GM21526 (cell line): ENCODE data around the gene SNX30.

Experiments
- ATAC-seq: cut with Tn5 transposase; IDR thresholded peaks from one replicate; pipeline ENCODE4 v1.9.1; 2021; ENCODE audit warnings: moderate library complexity; ENCODE audit not compliant: unreplicated experiment, low FRiP score

SNX30 gene

DNA sequence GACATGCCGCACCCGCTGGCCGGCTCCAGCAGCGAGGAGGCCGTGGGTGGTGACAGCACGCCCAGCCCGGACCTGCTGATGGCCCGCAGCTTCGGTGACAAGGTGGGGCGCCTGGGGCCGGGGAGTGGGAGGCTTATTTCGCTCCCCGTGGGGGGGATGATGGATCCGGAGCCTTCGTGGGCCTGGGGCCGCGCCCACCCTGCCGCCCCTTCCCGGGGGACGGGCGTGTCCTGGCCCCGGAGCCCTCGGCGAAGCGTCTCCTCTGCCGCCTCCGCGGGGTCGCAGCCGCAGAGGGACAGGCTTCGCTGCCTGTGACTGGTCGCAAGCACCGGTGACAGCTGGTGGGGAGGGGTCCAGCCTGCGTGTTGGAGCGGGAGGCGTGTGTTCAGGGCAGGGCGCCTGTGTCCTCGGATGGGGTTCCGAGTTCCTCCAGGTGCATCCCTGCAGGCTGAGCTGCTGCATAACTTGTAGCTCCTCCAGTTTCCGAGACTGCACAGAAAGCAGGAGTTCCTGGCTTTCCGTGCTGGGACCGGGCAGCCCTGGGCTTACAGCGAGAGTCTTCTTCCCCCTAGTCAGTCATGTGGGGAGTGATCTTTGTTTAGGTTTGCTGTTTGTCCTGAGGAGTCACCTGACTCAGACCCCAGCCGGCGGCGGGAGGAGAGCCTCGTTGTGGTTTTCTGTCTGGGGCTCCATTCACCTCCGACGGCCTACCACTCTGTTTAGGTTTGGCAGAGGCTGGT, 666 bp downstream of the SNX30 start:
- peak; percentile 40 for ATAC-seq

GRCh38 chr9:112752334-112753125, 2.0 kb downstream of the SNX30 start:
- ATAC-seq: no peak

DNA sequence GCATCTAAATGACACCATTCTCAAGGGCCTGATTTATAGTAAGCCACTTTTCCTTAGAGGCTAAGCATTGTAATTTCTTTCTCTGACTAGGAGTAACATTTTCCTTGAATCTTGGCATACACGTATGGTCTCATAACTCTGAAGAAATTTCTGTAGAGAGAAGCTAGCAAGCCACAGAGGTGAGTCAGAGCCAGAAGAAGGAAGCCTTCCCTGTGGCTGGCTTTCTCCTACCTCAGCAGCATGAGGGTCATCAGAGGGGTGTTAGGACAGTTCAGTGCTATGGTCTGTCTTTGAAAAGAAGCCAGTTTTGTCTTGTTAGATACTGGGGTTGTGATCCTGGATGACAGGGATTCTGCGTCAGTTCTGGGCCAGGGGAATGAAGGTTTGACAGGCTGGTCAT, 3.2 kb downstream of the SNX30 start:
- ATAC-seq: no peak

GRCh38 chr9:112754578-112754977, 4.0 kb downstream of the SNX30 start:
- ATAC-seq: no peak

DNA sequence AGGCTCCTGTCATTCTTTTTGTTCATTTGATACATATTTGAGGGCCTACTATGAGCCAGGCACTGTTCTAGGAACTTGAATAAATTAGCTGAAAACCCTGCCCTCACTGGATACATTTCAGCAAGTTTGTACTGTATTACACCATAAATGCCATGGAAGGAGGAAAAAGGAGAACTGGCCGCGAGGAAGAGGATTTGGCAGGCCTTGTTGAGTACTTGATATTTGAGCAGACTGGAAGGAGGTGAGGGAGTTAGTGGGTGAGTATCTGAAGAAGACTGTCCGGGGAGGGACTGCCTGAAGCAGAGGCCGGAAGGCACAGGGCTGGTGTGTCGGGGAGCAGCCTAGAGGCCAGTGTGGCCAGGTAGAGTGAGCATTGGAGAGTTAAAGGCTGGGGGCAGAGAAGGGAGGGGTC, 4.5 kb downstream of the SNX30 start:
- ATAC-seq: no peak

DNA sequence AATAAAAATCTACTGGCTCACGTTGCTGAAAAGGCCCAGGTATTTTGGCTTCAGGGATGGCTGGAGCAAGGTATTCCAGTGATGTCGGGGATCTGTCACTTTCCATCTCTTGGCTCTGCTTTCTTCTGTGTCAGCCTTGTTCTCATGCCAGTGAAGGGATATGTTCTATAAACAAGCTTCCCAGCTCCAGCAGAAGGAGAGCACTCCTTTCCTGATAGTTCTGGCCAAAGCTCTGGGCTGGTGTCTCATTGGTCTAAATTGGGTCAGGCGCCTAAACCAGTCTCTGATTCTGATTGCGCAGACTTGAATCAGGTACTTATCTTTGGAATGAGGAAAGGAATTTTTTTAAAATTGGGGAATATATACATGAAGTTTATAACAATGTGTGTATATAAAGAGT, 5.1 kb downstream of the SNX30 start:
- no peak for ATAC-seq

DNA sequence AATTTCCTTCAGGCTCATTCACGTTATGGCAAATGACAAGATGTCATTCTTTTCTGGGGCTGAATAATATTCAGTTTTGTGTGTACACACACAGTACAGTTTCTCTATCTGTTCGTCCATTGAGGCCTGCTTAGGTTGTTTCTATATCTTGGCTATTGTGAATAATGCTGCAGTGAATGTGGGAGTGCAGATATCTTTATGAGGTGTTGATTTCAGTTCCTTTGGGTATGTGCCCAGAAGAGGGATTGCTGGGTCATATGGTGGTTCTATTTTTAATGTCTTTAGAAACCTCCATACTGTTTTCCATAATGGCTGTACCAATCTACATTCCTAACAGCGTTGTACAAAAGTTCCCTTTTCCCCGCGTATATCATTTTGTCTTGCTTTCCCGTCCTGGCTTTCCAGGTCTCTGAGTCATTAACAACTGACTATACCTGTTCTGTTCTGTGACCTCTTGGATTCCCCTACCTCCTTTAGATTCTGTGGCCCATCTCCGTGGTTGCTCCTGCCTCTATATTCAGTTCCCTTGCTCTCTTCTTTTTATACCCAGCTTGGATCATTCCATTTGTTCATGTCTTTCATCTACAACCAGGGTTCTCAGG, 6.8 kb downstream of the SNX30 start:
- ATAC-seq: no peak

DNA sequence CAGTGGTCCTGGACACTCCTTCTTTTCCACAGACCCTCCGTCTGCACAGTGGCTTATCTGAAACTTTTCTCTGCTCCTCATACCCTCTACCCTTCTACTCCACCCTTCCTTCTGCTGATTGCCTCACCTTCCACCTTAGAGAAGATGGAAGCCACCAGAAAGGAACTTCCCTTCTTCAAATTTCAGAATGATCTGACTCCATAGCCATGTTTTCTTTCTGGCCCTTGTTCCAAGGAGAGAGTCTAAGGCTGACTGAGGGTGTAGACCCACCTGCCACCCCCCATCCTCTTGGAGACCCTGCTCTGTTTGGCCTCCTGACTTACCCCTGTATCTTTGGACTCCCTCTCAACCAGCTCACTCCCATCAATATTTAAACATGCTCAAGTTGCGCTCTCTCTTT, 7.4 kb downstream of the SNX30 start:
- ATAC-seq: no peak

GRCh38 chr9:112760821-112761220, 10.3 kb downstream of the SNX30 start:
- ATAC-seq: no peak

GRCh38 chr9:112761912-112762655, 11.5 kb downstream of the SNX30 start:
- ATAC-seq: no peak

DNA sequence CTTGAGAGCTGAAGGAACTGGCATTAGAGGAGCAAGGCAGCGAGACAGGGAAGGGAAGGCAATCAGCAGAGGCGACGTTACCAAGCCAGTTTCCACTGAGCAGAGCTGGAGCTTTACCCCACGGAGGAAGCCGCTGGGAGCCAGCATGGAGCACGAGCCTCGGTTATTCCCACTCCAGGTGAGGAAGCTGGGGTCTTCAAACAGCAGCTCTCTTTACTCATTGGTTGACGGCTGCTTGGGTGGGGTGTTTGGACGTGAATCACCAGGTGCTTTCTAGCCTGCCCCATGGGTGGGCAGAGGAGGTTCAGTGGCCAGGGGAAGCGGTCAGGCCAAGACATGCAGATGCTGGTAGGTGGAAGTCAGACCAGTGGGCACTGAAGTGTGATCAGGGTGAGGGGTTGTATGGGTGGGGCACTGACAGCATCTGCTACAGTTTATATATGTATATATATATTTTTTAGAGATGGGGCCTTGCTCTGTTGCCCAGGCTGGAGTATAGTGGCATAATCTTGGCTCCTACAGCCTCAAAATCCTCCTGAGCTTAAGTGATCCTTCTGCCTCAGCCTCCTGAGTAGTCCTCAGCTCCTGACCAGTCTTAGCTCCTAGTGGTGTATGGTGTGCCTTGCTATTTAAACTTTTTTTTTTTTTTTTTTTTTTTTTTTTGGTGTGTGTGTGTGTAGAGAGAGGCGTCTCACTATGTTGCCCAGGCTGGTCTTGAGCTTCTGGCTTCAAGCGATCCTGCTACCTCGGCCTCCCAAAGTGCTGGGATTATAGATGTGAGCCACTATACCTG, 12.4 kb downstream of the SNX30 start:
- no peak for ATAC-seq

GRCh38 chr9:112764344-112764743, 13.8 kb downstream of the SNX30 start:
- no peak for ATAC-seq

GRCh38 chr9:112764837-112765236, 14.3 kb downstream of the SNX30 start:
- no peak for ATAC-seq

- ATAC-seq: no peak
These were observed 14.7 kb downstream of the SNX30 start for GRCh38 chr9:112765281-112765680.

GRCh38 chr9:112771359-112772214, 21.0 kb downstream of the SNX30 start:
- no peak for ATAC-seq

GRCh38 chr9:112772215-112772509, 21.6 kb downstream of the SNX30 start:
- ATAC-seq: no peak

GRCh38 chr9:112772551-112772950, 22.0 kb downstream of the SNX30 start:
- no peak for ATAC-seq

DNA sequence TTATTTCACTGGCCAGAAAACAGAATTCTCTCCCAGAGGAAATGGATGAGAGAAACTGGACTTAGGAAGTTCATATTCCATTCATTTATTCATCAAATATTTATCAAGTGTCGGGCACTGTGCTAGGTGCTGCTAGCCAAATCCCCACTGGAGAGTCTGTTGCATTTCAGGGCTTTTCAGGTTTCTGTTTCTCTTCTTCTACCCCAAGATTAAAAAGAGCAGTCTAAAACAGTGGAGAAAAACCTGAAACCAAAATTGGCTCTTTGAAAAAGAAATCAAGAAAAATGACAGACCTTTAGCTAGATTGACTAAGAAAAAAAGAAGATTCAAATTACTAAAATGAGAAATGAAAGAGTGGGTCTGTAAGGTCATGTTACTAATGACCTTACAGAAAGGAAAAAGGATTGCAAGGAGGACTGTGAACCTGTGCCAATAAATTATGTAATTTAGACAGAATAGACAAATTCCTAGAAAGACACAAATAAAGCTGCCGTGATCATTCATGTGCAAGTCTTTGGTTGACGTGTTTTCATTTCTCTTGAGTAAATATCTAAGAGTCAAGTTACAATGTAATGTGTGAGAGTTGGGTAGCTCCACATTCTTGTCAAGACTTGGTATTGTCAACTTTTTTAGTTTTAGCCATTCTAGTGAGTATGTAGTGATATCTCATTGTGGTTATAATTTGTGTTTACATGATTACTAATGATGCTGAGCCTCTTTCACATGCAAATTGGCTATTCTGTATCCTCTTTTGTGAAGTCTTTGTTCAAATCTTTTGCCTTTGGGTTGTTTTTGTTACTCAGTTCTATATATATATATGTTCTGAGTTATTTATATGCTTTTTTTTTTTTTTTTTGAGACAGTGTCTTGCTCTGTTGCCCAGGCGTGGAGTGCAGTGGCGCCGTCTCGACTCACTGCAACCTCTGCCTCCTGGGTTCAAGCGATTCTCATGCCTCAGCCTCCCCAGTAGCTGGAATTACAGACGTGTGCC, 23.7 kb downstream of the SNX30 start:
- ATAC-seq: peak; percentile 50
